SK-N-SH (cell line): ENCODE measurements around the gene S100A6. TPM values are rescaled to one million over a fixed set of nuclear protein-coding genes. Genes with fewer than 3 reads are reported as not detected.

ENCODE experiments used
- CTCF ChIA-PET: fragments of 300-600, 350-600 bp; formaldehyde crosslinking; extraction: SDS; loops from one replicate; lab custom pipeline; 2021; lab: Yijun Ruan, JAX
- POLR2A ChIA-PET: fragments of 350-600 bp; sonication (Branson Sonifier 250); formaldehyde crosslinking; extraction: SDS; loops from one replicate; lab custom pipeline; 2020; ENCODE audit warnings: antibody characterized with exemption, inconsistent platforms; lab: Yijun Ruan, JAX
- DNase-seq: peaks from one replicate; pipeline ENCODE4 v3.0.0; 2012
- H2AFZ ChIP-seq: fragments of 200-600 bp; sonication (generic); 2 replicates; pipeline ENCODE4 v1.8.1; 2016; ENCODE audit warnings: antibody characterized with exemption, mild to moderate bottlenecking, low read depth
- H3F3A ChIP-seq: fragments of 200-600 bp; sonication (generic); replicated peaks from 2 replicates; pipeline ENCODE3; 2016; ENCODE audit warnings: antibody characterized with exemption, mild to moderate bottlenecking; ENCODE audit not compliant: insufficient read depth
- H3K27ac ChIP-seq, 2 experiments: fragments of 200-500 bp in 1 of 2; fragments of 200-600 bp in 1 of 2; sonication (Bioruptor generic) in 1 of 2; sonication (generic), shearing (Covaris generic) in 1 of 2; 2 replicates each; pipeline versions ENCODE4 v1.5.1 to v1.6.1; 2014 to 2016; ENCODE audit warnings: low read depth in 2 of 2, inconsistent platforms in 1 of 2, low read length in 1 of 2, mild to moderate bottlenecking in 1 of 2, mixed read lengths in 1 of 2
- H3K27me3 ChIP-seq: fragments of 200-600 bp; sonication (generic), shearing (Covaris generic); 2 replicates; pipeline ENCODE4 v1.6.1; 2016; ENCODE audit warnings: mixed run types; ENCODE audit not compliant: insufficient read depth
- H3K36me3 ChIP-seq, 2 experiments: fragments of 200-500 bp in 1 of 2; fragments of 200-600 bp in 1 of 2; sonication (Bioruptor generic) in 1 of 2; sonication (generic) in 1 of 2; replicated peaks in 1 of 2; 2 replicates each; pipeline versions ENCODE3 to v1.5.1; 2014 to 2016; ENCODE audit warnings: low read length in 1 of 2, mild to moderate bottlenecking in 1 of 2; ENCODE audit not compliant: insufficient read depth in 2 of 2, control insufficient read depth in 1 of 2
- H3K4me1 ChIP-seq, 2 experiments: fragments of 200-500 bp in 1 of 2; fragments of 200-600 bp in 1 of 2; sonication (Bioruptor generic) in 1 of 2; sonication (generic), shearing (Covaris generic) in 1 of 2; 2 replicates each; pipeline versions ENCODE4 v1.5.1 to v1.6.1; 2014 to 2016; ENCODE audit warnings: low read depth in 1 of 2, low read length in 1 of 2, mixed run types in 1 of 2; ENCODE audit not compliant: insufficient read depth in 2 of 2, control insufficient read depth in 1 of 2
- H3K4me2 ChIP-seq: fragments of 200-600 bp; sonication (generic), shearing (Covaris generic); 2 replicates; pipeline ENCODE4 v1.6.1; 2017; ENCODE audit warnings: mixed run types
- H3K4me3 ChIP-seq, 2 experiments: fragments of 200-500 bp in 1 of 2; fragments of 200-600 bp in 1 of 2; sonication (Bioruptor generic) in 1 of 2; sonication (generic), shearing (Covaris generic) in 1 of 2; 2 replicates each; pipeline versions ENCODE4 v1.5.1 to v1.8.1; 2014 to 2016; ENCODE audit warnings: low read depth in 2 of 2, inconsistent platforms in 1 of 2, low read length in 1 of 2, mild to moderate bottlenecking in 1 of 2, mixed read lengths in 1 of 2, moderate library complexity in 1 of 2
- H3K79me2 ChIP-seq: fragments of 200-600 bp; sonication (generic); 2 replicates; pipeline ENCODE4 v1.8.1; 2017; ENCODE audit warnings: mild to moderate bottlenecking; ENCODE audit not compliant: insufficient read depth
- H3K9ac ChIP-seq: fragments of 200-600 bp; sonication (generic); 2 replicates; pipeline ENCODE4 v1.6.1; 2017; ENCODE audit warnings: mixed run types
- H3K9me2 ChIP-seq: fragments of 200-600 bp; sonication (generic); 2 replicates; pipeline ENCODE4 v1.6.1; 2017; ENCODE audit warnings: mixed run types
- H3K9me3 ChIP-seq: fragments of 200-600 bp; sonication (generic); 2 replicates; pipeline ENCODE4 v1.6.1; 2017; ENCODE audit warnings: mixed run types, mild to moderate bottlenecking, moderate library complexity
- H4K20me1 ChIP-seq: fragments of 200-600 bp; sonication (generic); 2 replicates; pipeline ENCODE4 v1.6.1; 2017; ENCODE audit warnings: mild to moderate bottlenecking, mixed run types; ENCODE audit not compliant: insufficient read depth
- CHD2 ChIP-seq: fragments of 150-350 bp; IDR thresholded peaks from 2 replicates; pipeline ENCODE4 v1.6.1; 2018; ENCODE audit warnings: low read length; ENCODE audit not compliant: partially characterized antibody
- ELF1 ChIP-seq: IDR thresholded peaks from 2 replicates; pipeline ENCODE4 v1.4.0; 2012
- GABPA ChIP-seq: IDR thresholded peaks from 2 replicates; pipeline ENCODE4 v1.4.0; 2012; ENCODE audit warnings: low read depth, mild to moderate bottlenecking
- MEF2A ChIP-seq: IDR thresholded peaks from 2 replicates; pipeline ENCODE4 v1.4.0; 2012; ENCODE audit warnings: low read depth, borderline replicate concordance
- NFIC ChIP-seq: IDR thresholded peaks from 2 replicates; pipeline ENCODE4 v1.4.0; 2012; ENCODE audit warnings: borderline replicate concordance
- NRF1 ChIP-seq: IDR thresholded peaks from 2 replicates; pipeline ENCODE4 v1.6.1; 2012; ENCODE audit warnings: low read depth, mild to moderate bottlenecking, low read length
- PBX3 ChIP-seq: IDR thresholded peaks from 2 replicates; pipeline ENCODE4; 2012
- RAD21 ChIP-seq: IDR thresholded peaks from 2 replicates; pipeline ENCODE4 v1.6.1; 2012; ENCODE audit warnings: mild to moderate bottlenecking, low read length
- REST ChIP-seq: IDR thresholded peaks from 2 replicates; pipeline ENCODE4 v1.6.1; 2012; ENCODE audit warnings: mild to moderate bottlenecking, low read depth, low read length, moderate library complexity
- RFX5 ChIP-seq: IDR thresholded peaks from 2 replicates; pipeline ENCODE4 v1.6.1; 2012; ENCODE audit warnings: mild to moderate bottlenecking, improper control_type of control experiment, low read length
- SMC3 ChIP-seq: IDR thresholded peaks from 2 replicates; pipeline ENCODE4 v1.6.1; 2012; ENCODE audit warnings: low read depth, low read length, improper control_type of control experiment
- TAF1 ChIP-seq: IDR thresholded peaks from 2 replicates; pipeline ENCODE4 v1.6.1; 2012; ENCODE audit warnings: low read depth, mild to moderate bottlenecking, low read length, moderate library complexity, borderline replicate concordance
- TCF12 ChIP-seq: IDR thresholded peaks from 2 replicates; pipeline ENCODE4 v1.4.0; 2012
- USF1 ChIP-seq: IDR thresholded peaks from 2 replicates; pipeline ENCODE4 v1.4.0; 2012; ENCODE audit warnings: low read depth, borderline replicate concordance
- USF2 ChIP-seq: fragments of 150-350 bp; IDR thresholded peaks from 2 replicates; pipeline ENCODE4 v1.6.1; 2017; ENCODE audit warnings: antibody characterized with exemption, low read length, low read depth, borderline replicate concordance
- YY1 ChIP-seq: IDR thresholded peaks from 2 replicates; pipeline ENCODE4 v1.4.0; 2012; ENCODE audit warnings: low read depth, mild to moderate bottlenecking
- WGBS: methylation state at CpG from one replicate; pipeline ENCODE4 v1.1.6; 2017; ENCODE audit warnings: low lambda C conversion rate; 5-methylcytosine and 5-hydroxymethylcytosine counted together
- polyA plus RNA-seq, 3 experiments: library from polyadenylated mRNA; depleted of rRNA; stranded (reverse); fragments of >200 nt; gene quantifications; 2 replicates each; pipeline ENCODE4 v1.2.3, GENCODE V29; 2012

S100A6 gene
- polyA plus RNA-seq, 1 of the 3 experiments (the other 2 are of a cell fraction) = 895 TPM

GRCh38 chr1:153539395-153540093 lies 3.8 kb upstream of the S100A6 start:
- H3K9ac ChIP-seq = no peak overlapping the region
- no peaks in the 10 kb centered on the region for H3K9me2 ChIP-seq
- H3K9me3 ChIP-seq = no peaks in the 10 kb centered on the region
- CTCF ChIA-PET = interaction anchor here (0.6 to 2.9 kb wide), 4 partner anchors 29 to 438 kb away, joined by 3 to 20 read pairs (median 5); partner anchors contain the start of gene JTB
- 94% methylated on average over 4 of the region's 4 CpGs for WGBS
- H3K27ac ChIP-seq = no peak overlapping the region
- TF ChIP-seq ELF1 (no peak), PBX3 (no peak), USF2 (no peak), TAF1 (no peak), RFX5 (no peak), NRF1 (no peak), USF1 (no peak), GABPA (no peak), MEF2A (no peak), YY1 (no peak), CHD2 (no peak), RAD21 (no peak)
- TF ChIP-seq, all 33 proteins: peak for 0
- peaks cover 4% of the 10 kb centered on the region; the same call in 1 of the 2 replicates for H4K20me1 ChIP-seq
- H2AFZ ChIP-seq = no peak overlapping the region
- H3K4me2 ChIP-seq = no peak overlapping the region
- no peak for DNase-seq
- H3K4me1 ChIP-seq = peaks cover 7 to 42% of the 10 kb centered on the region in 2 experiments; a peak in 3 of 4 replicates
- H3K79me2 ChIP-seq = peaks cover 12% of the 10 kb centered on the region
- peaks cover 20% of the 10 kb centered on the region for H3F3A ChIP-seq
- peaks cover under 1 to 6% of the 10 kb centered on the region in 2 experiments for H3K36me3 ChIP-seq
- no peak overlapping the region for H3K4me3 ChIP-seq
- H3K27me3 ChIP-seq = no peaks in the 10 kb centered on the region
- POLR2A ChIA-PET = no interaction called here

- no peak overlapping the region for H3K4me3 ChIP-seq
- H3K9me2 ChIP-seq = no peaks in the 10 kb centered on the region
- peak overlapping the region; percentile 20; the same call in 1 of the 2 replicates for H2AFZ ChIP-seq
- H3K9ac ChIP-seq = no peak overlapping the region
- TF ChIP-seq NFIC (no peak), SMC3 (no peak), TCF12 (no peak), REST (no peak), USF1 (peak; percentile 74; the same call in 1 of the 2 replicates)
- H3K27ac ChIP-seq = peak overlapping the region; percentile 31 to 44; a peak in 3 of 4 replicates
- H3K27me3 ChIP-seq = no peaks in the 10 kb centered on the region
- peaks cover 5 to 42% of the 10 kb centered on the region in 2 experiments; a peak in 3 of 4 replicates for H3K4me1 ChIP-seq
- H3K36me3 ChIP-seq = peaks cover 4 to 11% of the 10 kb centered on the region in 2 experiments
- no peak overlapping the region for H3K4me2 ChIP-seq
- H3K9me3 ChIP-seq = no peaks in the 10 kb centered on the region
- CTCF ChIA-PET = interaction anchor here (1.1 to 8.4 kb wide), 3 partner anchors 11 to 30 kb away, joined by 3 to 45 read pairs (median 20); partner anchors contain the start of gene S100A3
- H3F3A ChIP-seq = peaks cover 29% of the 10 kb centered on the region
- WGBS = 61% methylated on average over 6 of the region's 6 CpGs
- peak; percentile 79 for DNase-seq
- POLR2A ChIA-PET = no interaction called here
- peaks cover 24% of the 10 kb centered on the region for H3K79me2 ChIP-seq
- H4K20me1 ChIP-seq = peaks cover 4% of the 10 kb centered on the region; the same call in 1 of the 2 replicates
Measured at GRCh38 chr1:153538315-153538821, 2.6 kb upstream of the S100A6 start.
